Thyroid gland (tissue), 4 donors: ENCODE results near the gene ZNF280B. TPM values are rescaled to one million over a fixed set of nuclear protein-coding genes. Genes with fewer than 3 reads are reported as not detected.
"Not testable (repeated sequence)": the region's sequence is repeated elsewhere in the genome, so short reads cannot be mapped to it uniquely, and the experiment has no call there.

Experiments
- DNase-seq, 2 donors: peaks; one replicate each; pipeline ENCODE4 v3.0.0-alpha.2; 2019
- H3K27ac ChIP-seq, 3 donors: fragments of 200-600 bp; sonication (generic); 1 replicate in 2 of 3; 2 replicates in 1 of 3; pipeline ENCODE4 v1.5.1; 2016 to 2019; ENCODE audit warnings: mild to moderate bottlenecking in 1 of 3, moderate library complexity in 1 of 3
- H3K27me3 ChIP-seq: fragments of 200-600 bp; sonication (generic); one replicate; pipeline ENCODE4 v1.5.1; 2019
- H3K36me3 ChIP-seq, 2 donors: fragments of 200-600 bp; sonication (generic); one replicate each; pipeline ENCODE4 v1.5.1; 2016 to 2019
- H3K4me1 ChIP-seq, 2 donors: fragments of 200-600 bp; sonication (generic); one replicate each; pipeline ENCODE4 v1.5.1; 2017 to 2019
- H3K4me3 ChIP-seq, 3 donors: fragments of 200-600 bp; sonication (generic); replicated peaks in 1 of 3; 1 replicate in 2 of 3; 2 replicates in 1 of 3; pipeline ENCODE4 v1.5.1; 2016; ENCODE audit warnings: mild to moderate bottlenecking in 1 of 3
- H3K9me3 ChIP-seq: fragments of 200-600 bp; sonication (generic); one replicate; pipeline ENCODE4 v1.5.1; 2017
- CTCF ChIP-seq, 6 experiments: fragments of 200-600 bp in 3 of 6; fragments of 450-650 bp in 3 of 6; sonication (generic) in 3 of 6; IDR thresholded peaks; one replicate each; pipeline ENCODE4 v1.5.1; 2016 to 2019; ENCODE audit warnings: antibody characterized with exemption in 6 of 6, mild to moderate bottlenecking in 2 of 6, inconsistent platforms in 1 of 6, moderate library complexity in 1 of 6
- POLR2A ChIP-seq, 2 donors: fragments of 450-650 bp; IDR thresholded peaks; one replicate each; pipeline ENCODE4 v1.6.1; 2017; ENCODE audit warnings: antibody characterized with exemption in 2 of 2, mild to moderate bottlenecking in 2 of 2, moderate library complexity in 1 of 2
- WGBS, 2 donors: methylation state at CpG; one replicate each; pipeline ENCODE4 v1.1.5; 2017; 5-methylcytosine and 5-hydroxymethylcytosine counted together
- intact Hi-C: fragments of 100-400 bp; cut with DNase I; formaldehyde crosslinking; loops from one replicate; pipeline ENCODE4 v1.15.1; 2023
- total RNA-seq, 4 donors: library from RNA; depleted of rRNA; stranded (reverse); fragments of >200 nt; gene quantifications; one replicate each; pipeline ENCODE4 v1.2.3, GENCODE V29; 2016

The ZNF280B gene
- total RNA-seq, 4 donors from 2014 or later = 2.2 to 3.1 (median 2.5) TPM

GRCh38 chr22:22535662-22536061 lies 27.1 kb upstream of the ZNF280B start:
- no peak for TF ChIP-seq POLR2A (IDR thresholded peaks at IDR 0.05)
- no peak for TF ChIP-seq CTCF (IDR thresholded peaks at IDR 0.05)
- Histone ChIP-seq H3K27me3 (no peaks in the 10 kb centered on the region), H3K4me1 (no peaks in the 10 kb centered on the region), H3K9me3 (no peaks in the 10 kb centered on the region), H3K27ac (no peak overlapping the region), H3K4me3 (no peak overlapping the region), H3K36me3 (no peaks in the 10 kb centered on the region)
- no peak for DNase-seq
- intact Hi-C loops = no loop called here
- WGBS, 2 donors = 85 to 89% methylated on average over 3 of the region's 3 CpGs

- Histone ChIP-seq H3K4me1 (no peaks in the 10 kb centered on the region), H3K4me3 (no peak overlapping the region), H3K27ac (no peak overlapping the region), H3K9me3 (no peaks in the 10 kb centered on the region), H3K36me3 (no peaks in the 10 kb centered on the region), H3K27me3 (no peaks in the 10 kb centered on the region)
- no peak for DNase-seq
- WGBS, 2 donors = 86 to 87% methylated on average over 9 of the region's 9 CpGs
- intact Hi-C loops = no loop called here
- TF ChIP-seq CTCF (IDR thresholded peaks at IDR 0.05) (no peak), POLR2A (IDR thresholded peaks at IDR 0.05) (no peak)
Observed at GRCh38 chr22:22534604-22535415, 26.3 kb upstream of the ZNF280B start.

- no peaks in the 10 kb centered on the region for H3K4me1 ChIP-seq
- no peaks in the 10 kb centered on the region for H3K9me3 ChIP-seq
- intact Hi-C loops = no loop called here
- no peak for DNase-seq
- H3K27ac ChIP-seq = no peak overlapping the region
- TF ChIP-seq POLR2A (IDR thresholded peaks at IDR 0.05) (no peak), CTCF (IDR thresholded peaks at IDR 0.05) (no peak)
- 80% methylated on average over 5 of the region's 5 CpGs for WGBS, 2 donors
- H3K27me3 ChIP-seq = no peaks in the 10 kb centered on the region
- H3K36me3 ChIP-seq = no peaks in the 10 kb centered on the region
- no peak overlapping the region for H3K4me3 ChIP-seq
Observed at GRCh38 chr22:22533863-22534262, 25.3 kb upstream of the ZNF280B start.

GRCh38 chr22:22533417-22533816 lies 24.9 kb upstream of the ZNF280B start:
- no peaks in the 10 kb centered on the region for H3K9me3 ChIP-seq
- WGBS, 2 donors = 100% methylated on average over 1 of the region's 1 CpG
- no peak overlapping the region for H3K4me3 ChIP-seq
- no peaks in the 10 kb centered on the region for H3K4me1 ChIP-seq
- no peak for DNase-seq
- TF ChIP-seq POLR2A (IDR thresholded peaks at IDR 0.05) (no peak), CTCF (IDR thresholded peaks at IDR 0.05) (no peak)
- no peaks in the 10 kb centered on the region for H3K36me3 ChIP-seq
- no peaks in the 10 kb centered on the region for H3K27me3 ChIP-seq
- H3K27ac ChIP-seq = no peak overlapping the region
- intact Hi-C loops = no loop called here

- DNase-seq, H3K27ac ChIP-seq, H3K4me1 ChIP-seq, H3K4me3 ChIP-seq, intact Hi-C loops, H3K9me3 ChIP-seq, H3K36me3 ChIP-seq, H3K27me3 ChIP-seq: not testable (repeated sequence)
- 88 to 90% methylated on average over 11 to 12 of the region's 12 CpGs for WGBS, 2 donors
Observed at GRCh38 chr22:22532547-22533071, 24.1 kb upstream of the ZNF280B start.
